Measurements from ENCODE around the gene WDR31.

- TF ChIP-seq RCOR1 (IDR thresholded peaks at IDR 0.05; ENCODE audit: low read depth, low read length) (no peak), REST (IDR thresholded peaks at IDR 0.05) (no peak), SREBF2 (IDR thresholded peaks at IDR 0.05) (no peak)
These were observed 10.1 kb upstream of the WDR31 start for GRCh38 chr9:113350107-113350661.

All from A549 (cell line).